Stimulated activated CD4-positive, alpha-beta T cell treated with anti-CD3 and anti-CD28 coated beads, Interleukin-1b, Interleukin-23, amount 100 ng/mL, for 24 hours (primary cell): Measurements from ENCODE around the gene KCNIP1.
A peak's percentile ranks its signal among the peaks of the same experiment; 100 is the strongest.

ENCODE experiments used
- DNase-seq, 4 experiments: peaks; one replicate each; pipeline ENCODE4 v3.0.0-alpha.2; 2020; ENCODE audit warnings: low read depth in 4 of 4, low spot score in 1 of 4

KCNIP1 gene

GRCh38 chr5:170590566-170590965 lies 86.7 kb downstream of the KCNIP1 start:
- no peak for DNase-seq

- DNase-seq = no peak
These were observed 87.2 kb downstream of the KCNIP1 start for GRCh38 chr5:170591054-170591453.

- DNase-seq = no peak
These were observed 92.7 kb downstream of the KCNIP1 start for GRCh38 chr5:170596482-170597044.

DNA sequence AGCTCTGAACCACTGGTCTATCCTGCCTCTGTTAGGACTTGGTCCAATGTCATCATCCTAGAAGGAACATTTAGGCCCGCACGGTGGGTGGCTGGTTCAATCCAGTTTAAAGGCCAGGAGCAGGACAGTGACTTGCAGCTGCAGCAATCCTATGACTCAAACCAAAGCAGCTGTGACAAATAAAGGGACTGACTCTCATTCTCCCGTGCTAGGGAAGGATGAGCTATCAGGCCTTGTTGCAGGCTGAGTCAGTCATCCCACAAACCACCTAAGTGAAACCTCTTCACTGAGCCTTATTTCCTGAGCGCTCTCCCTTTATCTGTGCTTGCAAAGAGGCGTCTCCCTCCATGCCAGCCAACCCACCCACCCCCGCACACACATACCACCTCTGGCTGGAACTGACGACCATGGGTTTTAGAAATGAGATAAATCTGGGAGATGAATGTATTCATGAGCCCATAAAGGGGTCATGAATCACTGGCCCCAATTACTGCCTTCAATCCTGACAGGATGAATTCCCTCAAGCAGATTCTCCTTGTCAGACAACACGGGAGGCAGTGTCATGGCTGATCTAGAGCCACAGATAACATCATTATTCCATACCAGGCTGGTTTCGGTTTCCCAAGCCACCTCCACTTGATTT lies 93.4 kb downstream of the KCNIP1 start:
- DNase-seq = peak in 2 of 4 experiments; percentile 18 to 43

DNA sequence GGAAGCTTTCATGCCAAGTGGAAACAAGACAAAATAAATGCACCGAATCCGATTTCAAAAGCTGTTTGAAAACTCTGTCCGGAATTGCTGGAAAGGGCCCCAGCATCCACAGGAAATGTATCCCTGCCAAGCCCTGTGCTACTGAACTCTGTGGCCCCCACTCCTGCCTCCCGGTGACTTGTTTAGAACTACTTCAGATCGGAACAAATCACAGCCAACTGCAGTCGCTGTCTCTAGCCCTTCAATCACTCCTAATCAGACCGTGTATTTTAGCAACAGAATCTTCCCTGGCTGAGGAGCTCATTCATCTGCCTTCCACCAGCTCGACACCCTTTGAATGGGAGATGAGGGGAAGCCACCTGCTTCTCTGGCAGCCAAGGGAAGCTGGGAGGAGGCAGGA lies 94.1 kb downstream of the KCNIP1 start:
- no peak for DNase-seq

- no peak for DNase-seq
These were observed 95.9 kb downstream of the KCNIP1 start for GRCh38 chr5:170599756-170600155.

DNA sequence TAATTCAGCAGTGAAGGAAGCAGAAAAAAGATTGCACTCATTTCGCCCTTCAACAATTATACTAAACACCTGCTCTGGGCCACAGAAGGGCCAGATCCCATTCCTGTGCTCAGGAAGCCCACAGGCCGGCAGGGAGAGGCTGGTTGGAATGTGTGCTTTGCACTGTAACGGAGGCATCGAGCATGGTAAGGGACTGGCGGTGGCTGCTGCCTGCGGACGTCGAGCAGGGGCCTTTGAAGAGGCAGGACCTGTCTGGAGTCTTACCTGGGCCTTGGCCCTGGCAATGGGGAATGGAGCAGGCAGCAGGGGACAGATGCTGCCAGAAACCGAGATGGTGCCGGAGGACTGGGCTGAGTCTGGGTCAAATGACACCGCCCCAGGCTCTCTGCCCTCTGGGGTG lies 97.8 kb downstream of the KCNIP1 start:
- DNase-seq = no peak

- DNase-seq = no peak
These were observed 99.3 kb downstream of the KCNIP1 start for GRCh38 chr5:170603109-170603508.

DNA sequence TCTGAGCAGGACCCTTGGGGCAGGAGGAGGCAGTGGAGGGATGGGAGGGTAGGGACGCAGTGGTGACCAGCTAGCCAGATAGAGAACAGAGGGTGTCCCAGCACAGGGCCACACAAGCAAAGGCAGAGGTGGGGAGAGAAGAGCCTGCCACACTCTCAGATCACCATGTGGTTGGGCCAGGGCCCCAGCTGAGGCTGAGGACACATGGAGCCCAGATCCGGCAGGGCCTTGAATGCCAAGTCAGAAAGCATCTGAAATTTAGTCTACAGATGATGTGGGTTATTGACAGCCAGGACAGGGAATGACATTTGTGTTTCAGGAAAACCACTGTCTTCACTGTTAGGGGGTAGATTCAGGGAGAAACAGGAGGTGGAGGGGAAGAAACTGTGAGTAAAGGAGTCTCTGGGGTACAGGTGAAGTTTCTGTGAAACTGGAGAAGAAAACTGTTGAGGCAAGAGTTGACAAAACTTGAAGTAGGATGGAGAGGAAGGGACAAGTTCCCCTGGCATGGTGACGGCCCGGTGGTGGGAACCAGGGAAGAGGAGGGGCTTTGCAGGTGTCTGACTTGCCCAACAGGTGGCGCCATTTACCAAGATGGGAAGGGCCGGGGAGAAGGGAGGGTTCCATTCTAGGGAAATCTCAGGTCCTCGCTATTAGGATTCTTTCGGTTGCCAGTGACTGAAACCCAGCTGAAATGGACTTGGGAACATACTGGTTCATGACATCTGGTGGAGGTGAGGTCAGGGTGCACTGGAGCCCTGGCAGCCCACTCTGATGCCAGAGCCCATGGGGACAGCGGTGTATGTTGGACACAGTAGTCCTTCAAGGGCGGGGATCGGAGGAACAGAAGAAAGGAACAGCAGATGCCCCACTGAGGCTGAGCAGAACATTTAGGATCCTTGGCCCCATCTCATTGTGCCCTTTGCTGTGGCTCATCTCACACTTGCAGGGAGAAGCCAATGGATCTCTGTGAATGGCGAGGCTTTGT lies 100.1 kb downstream of the KCNIP1 start:
- DNase-seq = peak in 3 of 4 experiments; percentile 19 to 43 (median 30)

GRCh38 chr5:170606941-170607340 lies 103.1 kb downstream of the KCNIP1 start:
- DNase-seq = no peak

- DNase-seq = no peak
These were observed 107.8 kb downstream of the KCNIP1 start for GRCh38 chr5:170611449-170612090.

- no peak for DNase-seq
These were observed 108.4 kb downstream of the KCNIP1 start for GRCh38 chr5:170612256-170612678.

GRCh38 chr5:170614065-170614490 lies 110.3 kb downstream of the KCNIP1 start:
- DNase-seq = no peak

GRCh38 chr5:170614720-170615119 lies 110.9 kb downstream of the KCNIP1 start:
- DNase-seq = no peak

- no peak for DNase-seq
These were observed 114.0 kb downstream of the KCNIP1 start for GRCh38 chr5:170617533-170618490.

DNA sequence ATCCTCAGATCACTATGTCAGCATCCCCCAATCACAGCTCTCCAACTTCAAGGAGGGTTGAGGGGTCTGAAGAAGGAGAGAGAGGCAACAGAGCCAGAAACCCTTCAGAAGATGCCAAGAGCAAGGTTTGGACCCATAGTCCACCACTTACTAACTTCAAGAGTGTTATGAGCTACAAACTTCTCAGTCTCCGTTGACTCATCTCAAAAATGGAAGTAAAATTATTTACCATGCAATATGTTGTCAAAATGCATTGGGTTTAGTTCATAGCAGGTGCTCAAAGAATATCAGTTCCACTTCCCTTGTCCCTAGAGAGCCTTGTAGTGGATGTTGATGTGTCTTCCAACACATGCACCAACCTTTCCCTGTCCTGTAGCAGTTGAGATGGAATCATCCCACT lies 116.0 kb downstream of the KCNIP1 start:
- DNase-seq = no peak

- DNase-seq = no peak
These were observed 119.1 kb downstream of the KCNIP1 start for GRCh38 chr5:170622933-170623332.

GRCh38 chr5:170623576-170624181 lies 119.9 kb downstream of the KCNIP1 start:
- DNase-seq = peak in 3 of 4 experiments; percentile 7 to 30 (median 12)

DNA sequence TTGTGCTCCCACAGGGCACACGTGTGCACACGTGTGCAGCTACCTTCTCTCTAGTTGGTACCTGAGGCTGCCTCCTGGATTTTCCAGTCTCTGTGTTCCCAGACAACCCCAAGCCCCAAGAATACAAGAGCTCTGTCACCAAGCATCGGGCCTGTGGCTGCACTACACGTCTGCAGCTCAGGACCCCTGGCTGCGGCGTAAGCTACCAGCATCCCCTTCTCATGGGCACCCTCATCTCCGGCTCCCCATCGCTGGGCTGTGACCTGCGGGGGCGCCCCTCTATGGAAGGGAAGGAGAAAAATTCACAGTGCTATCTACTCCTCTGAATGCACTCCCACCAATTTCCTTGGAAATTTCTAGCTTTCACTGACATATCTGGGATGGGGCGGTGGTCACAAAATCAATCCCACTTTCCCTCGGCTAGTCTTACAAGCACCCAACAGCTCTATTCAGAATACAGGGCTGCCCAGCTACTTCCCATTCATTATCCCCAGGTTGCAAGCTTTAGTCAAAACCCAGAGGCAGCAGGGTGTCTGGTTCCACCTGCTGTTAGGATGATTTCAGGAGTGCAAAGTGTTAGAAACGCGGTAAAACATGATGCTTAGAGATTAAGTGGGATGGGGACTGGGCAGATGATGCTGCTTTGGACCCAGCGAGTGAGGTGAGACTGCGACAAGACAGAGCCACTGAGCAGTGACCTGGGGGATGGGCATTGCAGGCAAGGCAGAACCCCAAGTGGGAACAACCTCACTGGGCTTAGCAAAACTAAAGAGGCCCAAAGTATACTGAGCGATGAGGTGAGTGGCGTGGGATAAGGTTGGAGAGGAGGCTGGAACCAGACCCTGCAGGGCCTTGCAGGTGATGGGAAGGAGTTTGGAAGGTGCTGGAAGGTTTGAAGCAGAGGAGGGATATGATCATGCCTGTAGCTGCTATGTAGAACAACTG lies 121.7 kb downstream of the KCNIP1 start:
- DNase-seq = no peak
